ENCODE results near the gene KCNH1. TPM values are rescaled to one million over a fixed set of nuclear protein-coding genes. Genes with fewer than 3 reads are reported as not detected.

Gene KCNH1
- total and polyA plus RNA-seq, 2 of the 4 experiments (the other 2 are of a cell fraction) = 0.27 to 0.54 TPM

GRCh38 chr1:210771131-210771530 lies 362.8 kb downstream of the KCNH1 start:
- WGBS, 2 experiments (ENCODE audit: extremely low coverage in 2 of 2, insufficient read length in 1 of 2) = 75% methylated on average over 1 of the region's 5 CpGs; no CpG with 5 or more reads in 1 of the 2 experiments
- Histone ChIP-seq H4K8ac (ENCODE audit: low read depth in 2 of 2, low read length in 2 of 2) (no peak overlapping the region), H4K91ac (ENCODE audit: insufficient read depth, low read depth, low read length) (no peak overlapping the region), H3K4me1 (ENCODE audit: control insufficient read depth, insufficient read depth, low read length) (no peaks in the 10 kb centered on the region), H3K27me3 (ENCODE audit: control insufficient read depth, insufficient read depth, low read length) (no peaks in the 10 kb centered on the region), H3K23ac (ENCODE audit: low read depth, low read length) (no peak overlapping the region), H3K9me1 (ENCODE audit: insufficient read depth, low read length) (no peaks in the 10 kb centered on the region), H4K5ac (ENCODE audit: low read depth, low read length) (no peak overlapping the region), H3K79me1 (ENCODE audit: low read depth in 1 of 2, low read length in 2 of 2) (no peaks in the 10 kb centered on the region), H2BK120ac (ENCODE audit: low read depth, low read length) (no peak overlapping the region), H3K9me3 (ENCODE audit: control insufficient read depth, insufficient read depth, low read length) (no peaks in the 10 kb centered on the region), H3K56ac (ENCODE audit: extremely low read depth, insufficient read depth, low read length) (no peak overlapping the region), H3K27ac (ENCODE audit: insufficient read depth, low read length) (no peak overlapping the region), H2AK9ac (replicated peaks; ENCODE audit: low read depth, low read length, poor library complexity) (no peak overlapping the region), H2BK20ac (ENCODE audit: low read depth, low read length) (no peak overlapping the region), H2AFZ (replicated peaks; ENCODE audit: low read length, poor library complexity) (no peak overlapping the region), H3K4ac (ENCODE audit: low read depth, low read length) (no peak overlapping the region), H3K14ac (replicated peaks; ENCODE audit: low read depth, low read length) (no peak overlapping the region), H3K4me3 (ENCODE audit: insufficient read depth, low read depth, low read length) (no peak overlapping the region), H4K20me1 (ENCODE audit: insufficient read depth, low read length) (no peaks in the 10 kb centered on the region), H3K4me2 (ENCODE audit: low read depth, low read length) (no peak overlapping the region), H3K36me3 (ENCODE audit: control insufficient read depth, insufficient read depth, low read length) (no peaks in the 10 kb centered on the region), H2BK5ac (ENCODE audit: low read depth, low read length, poor library complexity, severe bottlenecking) (no peak overlapping the region), H3K18ac (ENCODE audit: low read depth, low read length) (no peak overlapping the region), H2AK5ac (ENCODE audit: low read depth, low read length) (no peak overlapping the region), H3K9ac (ENCODE audit: low read depth, low read length) (no peak overlapping the region), H2BK15ac (ENCODE audit: low read depth, low read length) (no peak overlapping the region)
- dilution Hi-C loops (cut with HindIII; ENCODE audit: low sequenced_read_pairs, unreplicated experiment) = no loop called here
- ATAC-seq (ENCODE audit: low read depth) (no peak), DNase-seq (no peak)
- ChIA-PET CTCF (interaction anchor here (0.6 kb wide), 1 partner anchor 362 kb away, joined by 5 read pairs; no protein-coding TSS in a partner anchor), POLR2A (ENCODE audit: unreplicated experiment) (interaction anchor here (0.6 kb wide), 1 partner anchor 255 kb away, joined by 6 read pairs; no protein-coding TSS in a partner anchor)
- TF ChIP-seq, protein P1, sequence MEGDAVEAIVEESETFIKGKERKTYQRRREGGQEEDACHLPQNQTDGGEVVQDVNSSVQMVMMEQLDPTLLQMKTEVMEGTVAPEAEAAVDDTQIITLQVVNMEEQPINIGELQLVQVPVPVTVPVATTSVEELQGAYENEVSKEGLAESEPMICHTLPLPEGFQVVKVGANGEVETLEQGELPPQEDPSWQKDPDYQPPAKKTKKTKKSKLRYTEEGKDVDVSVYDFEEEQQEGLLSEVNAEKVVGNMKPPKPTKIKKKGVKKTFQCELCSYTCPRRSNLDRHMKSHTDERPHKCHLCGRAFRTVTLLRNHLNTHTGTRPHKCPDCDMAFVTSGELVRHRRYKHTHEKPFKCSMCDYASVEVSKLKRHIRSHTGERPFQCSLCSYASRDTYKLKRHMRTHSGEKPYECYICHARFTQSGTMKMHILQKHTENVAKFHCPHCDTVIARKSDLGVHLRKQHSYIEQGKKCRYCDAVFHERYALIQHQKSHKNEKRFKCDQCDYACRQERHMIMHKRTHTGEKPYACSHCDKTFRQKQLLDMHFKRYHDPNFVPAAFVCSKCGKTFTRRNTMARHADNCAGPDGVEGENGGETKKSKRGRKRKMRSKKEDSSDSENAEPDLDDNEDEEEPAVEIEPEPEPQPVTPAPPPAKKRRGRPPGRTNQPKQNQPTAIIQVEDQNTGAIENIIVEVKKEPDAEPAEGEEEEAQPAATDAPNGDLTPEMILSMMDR (conservative IDR thresholded peaks at IDR 0.05; ENCODE audit: low read depth, low read length) = no peak
- TF ChIP-seq FOS (IDR thresholded peaks at IDR 0.05; ENCODE audit: low read depth, low read length) = no peak
- TF ChIP-seq RFX5 (IDR thresholded peaks at IDR 0.05; ENCODE audit: low read depth, low read length) = no peak
- no peak for TF ChIP-seq NFE2L2 (IDR thresholded peaks at IDR 0.05; ENCODE audit: low read depth, low read length)
- TF ChIP-seq RAD21 (IDR thresholded peaks at IDR 0.05; ENCODE audit: low read length) = no peak
- TF ChIP-seq SMC3 (IDR thresholded peaks at IDR 0.05; ENCODE audit: low read depth, low read length) = no peak
- TF ChIP-seq POLR2A (IDR thresholded peaks at IDR 0.05; ENCODE audit: low read depth, low read length) = no peak
- TF ChIP-seq, protein P2, sequence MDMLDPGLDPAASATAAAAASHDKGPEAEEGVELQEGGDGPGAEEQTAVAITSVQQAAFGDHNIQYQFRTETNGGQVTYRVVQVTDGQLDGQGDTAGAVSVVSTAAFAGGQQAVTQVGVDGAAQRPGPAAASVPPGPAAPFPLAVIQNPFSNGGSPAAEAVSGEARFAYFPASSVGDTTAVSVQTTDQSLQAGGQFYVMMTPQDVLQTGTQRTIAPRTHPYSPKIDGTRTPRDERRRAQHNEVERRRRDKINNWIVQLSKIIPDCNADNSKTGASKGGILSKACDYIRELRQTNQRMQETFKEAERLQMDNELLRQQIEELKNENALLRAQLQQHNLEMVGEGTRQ (IDR thresholded peaks at IDR 0.05; ENCODE audit: low read depth, low read length) = no peak
- TF ChIP-seq CEBPB (IDR thresholded peaks at IDR 0.05; ENCODE audit: low read depth, low read length) = no peak
- no peak for TF ChIP-seq MXI1 (IDR thresholded peaks at IDR 0.05; ENCODE audit: borderline replicate concordance, low read depth, low read length)
- no peak for TF ChIP-seq ELK1 (IDR thresholded peaks at IDR 0.05; ENCODE audit: borderline replicate concordance, low read depth, low read length)
- TF ChIP-seq BHLHE40 (IDR thresholded peaks at IDR 0.05; ENCODE audit: low read depth, low read length) = no peak
- TF ChIP-seq MAFK (IDR thresholded peaks at IDR 0.05; ENCODE audit: low read depth, low read length) = no peak
- TF ChIP-seq CHD1 (IDR thresholded peaks at IDR 0.05; ENCODE audit: low read depth, low read length) = no peak
- no peak for TF ChIP-seq RCOR1 (IDR thresholded peaks at IDR 0.05; ENCODE audit: insufficient replicate concordance, low read length)
- no peak for TF ChIP-seq MAZ (IDR thresholded peaks at IDR 0.05; ENCODE audit: borderline replicate concordance, low read depth, low read length)
- in situ Hi-C loops (cut with MboI; ENCODE audit: low sequenced_read_pairs) = no loop called here
- BruUV-seq (replicated peaks) = no TSS peak
- intact Hi-C loops (cut with micrococcal nuclease) = no loop called here
